Measurements from ENCODE around the gene MAP2K3.

GRCh38 chr17:21240369-21241055, 44.0 kb upstream of the MAP2K3 start:
- TF ChIP-seq POLR2A (IDR thresholded peaks at IDR 0.05) (no peak), CTCF (IDR thresholded peaks at IDR 0.05) (no peak)
